ENCODE data around the gene SYPL1.

SYPL1 gene

DNA sequence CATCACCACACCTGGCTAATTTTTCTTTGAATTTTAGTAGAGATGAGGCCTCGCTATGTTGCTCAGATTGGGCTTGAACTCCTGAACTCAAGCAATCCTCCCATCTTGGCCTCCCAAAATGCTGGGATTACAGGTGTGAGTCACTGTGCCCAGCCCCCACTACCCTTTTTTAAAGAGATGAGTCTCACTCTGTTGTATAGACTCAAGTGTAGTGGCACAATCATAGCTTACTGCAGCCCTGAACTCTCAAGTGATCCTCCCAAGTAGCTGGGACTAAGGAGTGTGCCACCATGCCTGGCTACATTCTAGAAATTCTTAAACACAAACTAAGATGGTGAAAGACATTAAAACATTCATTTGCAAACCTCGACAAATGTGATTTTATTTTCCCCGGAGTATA is 12.6 kb downstream of the SYPL1 start:
- no peak for DNase-seq (ENCODE audit: low spot score)
- ChIA-PET POLR2A (ENCODE audit: low non-redundant PET) (no interaction called here), CTCF (interaction anchor here (1.2 kb wide), 1 partner anchor 12 kb away, joined by 5 read pairs; the partner anchor contains the start of gene SYPL1)
- no peak for TF ChIP-seq CTCF (conservative IDR thresholded peaks at IDR 0.05; ENCODE audit: low read depth)
- H3K27ac ChIP-seq = peak overlapping the region; percentile 33

DNA sequence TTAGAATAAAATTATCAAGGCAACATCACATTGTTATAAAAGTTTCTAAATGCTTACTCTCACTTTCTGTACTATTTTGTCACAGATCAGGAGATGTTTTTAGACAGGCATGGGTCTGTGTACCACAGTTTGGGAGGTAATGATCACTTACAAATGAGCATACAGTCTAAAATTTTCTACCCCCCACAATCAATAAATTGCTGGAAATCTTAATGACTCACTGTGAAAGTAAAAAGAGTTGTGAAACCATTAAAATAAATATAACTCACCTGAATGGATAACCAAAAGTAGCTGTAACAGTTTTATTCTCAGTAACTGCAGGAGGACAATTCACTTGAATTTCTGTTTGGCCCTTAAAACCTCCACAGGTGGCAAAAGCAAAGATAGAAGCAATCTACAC is 13.2 kb downstream of the SYPL1 start:
- ChIA-PET CTCF (no interaction called here), POLR2A (ENCODE audit: low non-redundant PET) (no interaction called here)
- no peak for DNase-seq (ENCODE audit: low spot score)
- TF ChIP-seq CTCF (conservative IDR thresholded peaks at IDR 0.05; ENCODE audit: low read depth) = no peak
- peak overlapping the region; percentile 33; the same call in 1 of the 2 replicates for H3K27ac ChIP-seq

- no peak for DNase-seq (ENCODE audit: low spot score)
- peak overlapping the region; percentile 22; the same call in 1 of the 2 replicates for H3K27ac ChIP-seq
- no peak for TF ChIP-seq CTCF (conservative IDR thresholded peaks at IDR 0.05; ENCODE audit: low read depth)
- ChIA-PET CTCF (interaction anchor here (0.6 kb wide), 1 partner anchor 11 kb away, joined by 4 read pairs; no protein-coding TSS in a partner anchor), POLR2A (ENCODE audit: low non-redundant PET) (no interaction called here)
Measured at GRCh38 chr7:106095634-106096033, 16.5 kb downstream of the SYPL1 start.

- no peak overlapping the region for H3K27ac ChIP-seq
- POLR2A ChIA-PET (ENCODE audit: low non-redundant PET) = no interaction called here
- TF ChIP-seq CTCF (conservative IDR thresholded peaks at IDR 0.05; ENCODE audit: low read depth) = 0 out of 2 replicates have a peak, but pooled peaks have one; percentile 19
- no peak for DNase-seq (ENCODE audit: low spot score)
- CTCF ChIA-PET = interaction anchor here (0.6 to 1.4 kb wide), 2 partner anchors 59 to 527 kb away, joined by 3 to 4 read pairs; no protein-coding TSS in a partner anchor
Measured at GRCh38 chr7:106094780-106095179, 17.3 kb downstream of the SYPL1 start.

DNA sequence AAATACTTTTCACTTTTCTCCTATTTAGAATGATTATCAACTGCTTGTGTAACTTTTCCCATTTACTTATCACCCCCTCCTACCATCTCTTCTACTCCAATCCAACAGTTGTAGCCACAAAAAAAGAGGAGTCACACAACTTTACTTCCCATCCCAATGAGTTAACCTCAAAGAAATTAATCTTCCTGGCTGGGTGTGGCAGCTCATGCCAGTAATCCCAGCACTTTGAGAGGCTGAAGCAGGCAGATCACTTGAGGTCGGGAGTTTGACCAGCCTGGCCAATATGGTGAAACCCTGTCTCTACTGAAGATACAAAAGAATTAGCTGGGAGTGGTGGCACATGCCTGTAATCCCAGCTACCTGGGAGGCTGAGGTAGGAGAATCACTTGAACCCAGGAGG is 19.9 kb downstream of the SYPL1 start:
- POLR2A ChIA-PET (ENCODE audit: low non-redundant PET) = no interaction called here
- no peak overlapping the region; the same call in 1 of the 2 replicates for H3K27ac ChIP-seq
- DNase-seq (ENCODE audit: low spot score) = no peak
- no peak for TF ChIP-seq CTCF (conservative IDR thresholded peaks at IDR 0.05; ENCODE audit: low read depth)
- CTCF ChIA-PET = interaction anchor here (1.2 kb wide), 1 partner anchor 61 kb away, joined by 3 read pairs; no protein-coding TSS in a partner anchor

DNA sequence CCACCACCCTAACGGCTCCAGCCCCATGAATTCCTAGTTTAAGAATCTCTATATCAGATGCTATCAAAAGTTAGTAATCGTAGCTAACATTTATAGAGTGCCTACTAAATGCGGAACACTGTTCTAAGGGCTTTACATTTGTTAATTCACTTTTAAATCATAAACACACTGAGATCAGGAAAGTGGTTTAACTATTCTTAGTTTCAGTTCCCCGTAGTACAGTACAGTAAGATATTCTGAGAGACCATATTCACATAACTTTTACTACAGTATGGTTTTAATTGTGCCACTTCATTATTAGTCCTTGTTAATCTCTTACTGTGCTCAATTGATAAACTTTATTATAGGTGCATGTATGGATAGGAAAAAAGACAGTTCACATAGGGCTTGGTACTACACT is 22.5 kb downstream of the SYPL1 start:
- TF ChIP-seq CTCF (conservative IDR thresholded peaks at IDR 0.05; ENCODE audit: low read depth) = no peak
- ChIA-PET POLR2A (ENCODE audit: low non-redundant PET) (no interaction called here), CTCF (interaction anchor here (1.2 kb wide), 1 partner anchor 64 kb away, joined by 3 read pairs; no protein-coding TSS in a partner anchor)
- no peak for DNase-seq (ENCODE audit: low spot score)
- no peak overlapping the region for H3K27ac ChIP-seq

All from RWPE1 (cell line).